Astrocyte of the spinal cord (primary cell): Measurements from ENCODE around the gene HDAC4.

Experiments
- DNase-seq: peaks from one replicate; pipeline ENCODE4 v3.0.0; 2011; ENCODE audit warnings: low read depth, low spot score
- H3K4me3 ChIP-seq: 2 replicates; pipeline ENCODE4 v1.5.1; 2011; ENCODE audit warnings: low read depth, mild to moderate bottlenecking, low read length, moderate library complexity
- in situ Hi-C: cut with HindIII; loops from 2 replicates; pipeline ENCODE4 v1.10.0; 2017; ENCODE audit warnings: low sequenced_read_pairs
- TF ChIP-seq, protein P1 (sequence below): IDR thresholded peaks from 2 replicates; pipeline ENCODE4 v1.5.1; 2012; ENCODE audit warnings: low read depth, mild to moderate bottlenecking, low read length, inconsistent platforms

The HDAC4 gene

GRCh38 chr2:239181903-239182581 is 218.8 kb downstream of the HDAC4 start:
- in situ Hi-C loops: no loop called here
- TF ChIP-seq, protein P1, sequence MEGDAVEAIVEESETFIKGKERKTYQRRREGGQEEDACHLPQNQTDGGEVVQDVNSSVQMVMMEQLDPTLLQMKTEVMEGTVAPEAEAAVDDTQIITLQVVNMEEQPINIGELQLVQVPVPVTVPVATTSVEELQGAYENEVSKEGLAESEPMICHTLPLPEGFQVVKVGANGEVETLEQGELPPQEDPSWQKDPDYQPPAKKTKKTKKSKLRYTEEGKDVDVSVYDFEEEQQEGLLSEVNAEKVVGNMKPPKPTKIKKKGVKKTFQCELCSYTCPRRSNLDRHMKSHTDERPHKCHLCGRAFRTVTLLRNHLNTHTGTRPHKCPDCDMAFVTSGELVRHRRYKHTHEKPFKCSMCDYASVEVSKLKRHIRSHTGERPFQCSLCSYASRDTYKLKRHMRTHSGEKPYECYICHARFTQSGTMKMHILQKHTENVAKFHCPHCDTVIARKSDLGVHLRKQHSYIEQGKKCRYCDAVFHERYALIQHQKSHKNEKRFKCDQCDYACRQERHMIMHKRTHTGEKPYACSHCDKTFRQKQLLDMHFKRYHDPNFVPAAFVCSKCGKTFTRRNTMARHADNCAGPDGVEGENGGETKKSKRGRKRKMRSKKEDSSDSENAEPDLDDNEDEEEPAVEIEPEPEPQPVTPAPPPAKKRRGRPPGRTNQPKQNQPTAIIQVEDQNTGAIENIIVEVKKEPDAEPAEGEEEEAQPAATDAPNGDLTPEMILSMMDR: no peak
- H3K4me3 ChIP-seq: no peak overlapping the region
- no peak for DNase-seq

DNA sequence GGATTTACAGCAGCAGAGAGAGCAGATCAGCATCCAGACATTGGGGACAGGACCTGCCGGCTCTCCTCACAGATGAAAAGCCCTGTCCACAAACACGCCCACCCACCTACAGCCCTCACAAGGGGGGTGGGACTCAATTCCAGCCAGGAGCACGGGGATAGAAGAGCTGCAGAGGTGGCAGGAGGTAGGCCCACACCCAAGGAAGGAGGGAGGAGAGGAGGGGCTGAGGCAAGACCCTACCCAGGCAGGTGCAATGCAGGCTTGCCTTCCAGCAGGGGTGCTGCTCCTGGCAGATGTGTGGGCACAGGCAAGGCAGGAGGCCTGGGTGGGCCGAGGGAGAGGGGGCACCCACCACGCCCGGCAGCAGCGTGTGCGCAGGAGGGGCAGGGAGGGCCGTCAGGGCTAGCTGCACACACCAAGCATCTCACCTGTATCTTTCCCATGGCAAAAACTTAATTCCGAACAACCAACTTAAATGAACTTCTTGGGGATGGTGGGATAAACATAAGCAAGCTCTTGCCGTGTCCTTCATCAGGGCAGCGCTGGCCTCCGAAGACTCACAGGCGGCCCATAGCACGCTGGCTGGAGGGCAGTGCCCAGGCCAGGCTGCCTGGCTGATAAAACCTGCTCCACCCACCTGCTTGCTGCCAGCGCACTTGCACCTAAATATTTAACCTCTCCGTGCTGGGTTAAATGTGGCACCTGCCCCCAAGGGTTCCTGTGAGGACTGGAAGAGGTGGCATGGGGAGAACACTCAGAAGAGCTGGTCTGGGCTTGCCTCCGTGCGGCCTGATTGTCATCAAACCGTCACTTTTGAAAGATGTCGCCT is 219.5 kb downstream of the HDAC4 start:
- DNase-seq: no peak
- no peak overlapping the region for H3K4me3 ChIP-seq
- in situ Hi-C loops: no loop called here
- TF ChIP-seq, protein P1: no peak

- in situ Hi-C loops: no loop called here
Measured at GRCh38 chr2:239180526-239181073, 220.2 kb downstream of the HDAC4 start.

GRCh38 chr2:239179851-239180371 is 220.9 kb downstream of the HDAC4 start:
- H3K4me3 ChIP-seq: no peak overlapping the region
- TF ChIP-seq, protein P1: no peak
- DNase-seq: no peak
- in situ Hi-C loops: no loop called here

More at GRCh38 chr2:239180526-239181073, 220.2 kb downstream of the HDAC4 start:
- TF ChIP-seq, protein P1: no peak
- H3K4me3 ChIP-seq: no peak overlapping the region
- no peak for DNase-seq

- TF ChIP-seq, protein P1: no peak
- no peak overlapping the region for H3K4me3 ChIP-seq
- no peak for DNase-seq
- in situ Hi-C loops: no loop called here
Measured at GRCh38 chr2:239178954-239179353, 221.9 kb downstream of the HDAC4 start.

DNA sequence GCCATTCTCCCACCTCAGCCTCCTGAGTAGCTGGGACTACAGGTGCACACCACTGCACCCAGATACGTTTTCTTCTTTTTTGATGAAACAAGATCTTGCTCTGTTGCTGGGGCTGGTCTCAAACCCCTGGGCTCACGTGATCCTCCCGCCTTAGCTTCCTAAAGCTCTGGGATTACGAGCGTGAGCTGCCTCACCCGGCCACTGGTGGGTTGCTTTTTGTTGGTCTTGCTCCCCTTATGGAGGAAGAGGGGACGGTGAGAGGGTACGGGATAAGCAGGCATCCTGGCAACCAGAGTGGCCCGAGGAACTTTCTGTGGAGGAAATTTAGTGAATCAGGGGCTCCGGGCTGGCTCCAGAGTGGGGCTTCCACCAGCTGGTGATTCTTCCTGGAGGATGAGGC is 222.3 kb downstream of the HDAC4 start:
- TF ChIP-seq, protein P1: no peak
- DNase-seq: no peak
- in situ Hi-C loops: no loop called here
- H3K4me3 ChIP-seq: no peak overlapping the region
